ENCODE measurements around the gene NRG3.
"Not testable (repeated sequence)": the region's sequence is repeated elsewhere in the genome, so short reads cannot be mapped to it uniquely, and the experiment has no call there.

NRG3 gene

GRCh38 chr10:82914655-82915136 is 1039.7 kb downstream of the NRG3 start:
- no peak for DNase-seq (ENCODE audit: low read depth)

GRCh38 chr10:82916941-82917340 is 1041.9 kb downstream of the NRG3 start:
- DNase-seq (ENCODE audit: low read depth), result no peak

- DNase-seq (ENCODE audit: low read depth), result no peak
Observed at GRCh38 chr10:82918022-82918421, 1043.0 kb downstream of the NRG3 start.

GRCh38 chr10:82922046-82922445 is 1047.1 kb downstream of the NRG3 start:
- no peak for DNase-seq (ENCODE audit: low read depth)

- no peak for DNase-seq (ENCODE audit: low read depth)
Observed at GRCh38 chr10:82922755-82923154, 1047.8 kb downstream of the NRG3 start.

GRCh38 chr10:82924711-82925110 is 1049.7 kb downstream of the NRG3 start:
- DNase-seq (ENCODE audit: low read depth), result no peak

- no peak for DNase-seq (ENCODE audit: low read depth)
Observed at GRCh38 chr10:82925547-82925946, 1050.6 kb downstream of the NRG3 start.

- DNase-seq (ENCODE audit: low read depth), result no peak
Observed at GRCh38 chr10:82932451-82932850, 1057.5 kb downstream of the NRG3 start.

GRCh38 chr10:82934429-82934828 is 1059.4 kb downstream of the NRG3 start:
- DNase-seq (ENCODE audit: low read depth), result no peak

- no peak for DNase-seq (ENCODE audit: low read depth)
Observed at GRCh38 chr10:82934947-82935346, 1060.0 kb downstream of the NRG3 start.

- DNase-seq (ENCODE audit: low read depth), result no peak
Observed at GRCh38 chr10:82938331-82938730, 1063.3 kb downstream of the NRG3 start.

- no peak for DNase-seq (ENCODE audit: low read depth)
Observed at GRCh38 chr10:82942286-82943099, 1067.5 kb downstream of the NRG3 start.

GRCh38 chr10:82943142-82943541 is 1068.1 kb downstream of the NRG3 start:
- DNase-seq (ENCODE audit: low read depth), result no peak

GRCh38 chr10:82949816-82950575 is 1075.0 kb downstream of the NRG3 start:
- no peak for DNase-seq (ENCODE audit: low read depth)

- no peak for DNase-seq (ENCODE audit: low read depth)
Observed at GRCh38 chr10:82953331-82953730, 1078.3 kb downstream of the NRG3 start.

GRCh38 chr10:82953909-82954308 is 1078.9 kb downstream of the NRG3 start:
- DNase-seq (ENCODE audit: low read depth), result no peak

- DNase-seq (ENCODE audit: low read depth), result not testable (repeated sequence)
Observed at GRCh38 chr10:82960421-82961060, 1085.5 kb downstream of the NRG3 start.

GRCh38 chr10:82961864-82962263 is 1086.9 kb downstream of the NRG3 start:
- no peak for DNase-seq (ENCODE audit: low read depth)

GRCh38 chr10:82966130-82966529 is 1091.1 kb downstream of the NRG3 start:
- no peak for DNase-seq (ENCODE audit: low read depth)

GRCh38 chr10:82968533-82968932 is 1093.5 kb downstream of the NRG3 start:
- no peak for DNase-seq (ENCODE audit: low read depth)

- no peak for DNase-seq (ENCODE audit: low read depth)
Observed at GRCh38 chr10:82969405-82969804, 1094.4 kb downstream of the NRG3 start.

- no peak for DNase-seq (ENCODE audit: low read depth)
Observed at GRCh38 chr10:82980321-82980720, 1105.3 kb downstream of the NRG3 start.
